Sigmoid colon (tissue), 7 donors: Measurements from ENCODE around the gene HAAO. TPM values are rescaled to one million over a fixed set of nuclear protein-coding genes. Genes with fewer than 3 reads are reported as not detected.

ENCODE experiments used
- DNase-seq: peaks from one replicate; pipeline ENCODE4 v3.0.0-alpha.2; 2019
- H3K27ac ChIP-seq, 4 donors: fragments of 200-600 bp; sonication (generic); one replicate each; pipeline ENCODE4 v1.5.1; 2016 to 2019; ENCODE audit warnings: mild to moderate bottlenecking in 1 of 4
- H3K27me3 ChIP-seq, 3 donors: fragments of 200-600 bp; sonication (generic); one replicate each; pipeline ENCODE4 v1.5.1; 2019; ENCODE audit warnings: mild to moderate bottlenecking in 1 of 3
- H3K36me3 ChIP-seq, 4 donors: fragments of 200-600 bp; sonication (generic); one replicate each; pipeline ENCODE4 v1.5.1; 2016 to 2019
- H3K4me1 ChIP-seq, 4 donors: fragments of 200-600 bp; sonication (generic); one replicate each; pipeline ENCODE4 v1.5.1; 2017 to 2019
- H3K4me3 ChIP-seq, 4 donors: fragments of 200-600 bp; sonication (generic); one replicate each; pipeline ENCODE4 v1.5.1; 2017 to 2019; ENCODE audit warnings: mild to moderate bottlenecking in 2 of 4, moderate library complexity in 1 of 4
- H3K9me3 ChIP-seq, 4 donors: fragments of 200-600 bp in 3 of 4; sonication (generic) in 3 of 4; one replicate each; pipeline versions ENCODE4 v1.5.1 to v1.6.1; 2013 to 2019
- EP300 ChIP-seq, 4 donors: sonication (generic); formaldehyde crosslinking; IDR thresholded peaks; one replicate each; pipeline ENCODE4 v1.6.1; 2017; ENCODE audit warnings: antibody characterized with exemption in 4 of 4
- POLR2A ChIP-seq, 2 donors: fragments of 450-650 bp; IDR thresholded peaks; one replicate each; pipeline ENCODE4 v1.6.1; 2016; ENCODE audit warnings: antibody characterized with exemption in 2 of 2, mild to moderate bottlenecking in 2 of 2, moderate library complexity in 2 of 2
- POLR2AphosphoS5 ChIP-seq, 4 donors: sonication (generic); formaldehyde crosslinking; IDR thresholded peaks; one replicate each; pipeline ENCODE4 v1.6.1; 2017; ENCODE audit warnings: antibody characterized with exemption in 4 of 4
- WGBS, 2 donors: extraction: QIAGEN DNeasy Blood & Tissue Kit; methylation state at CpG; one replicate each; pipeline ENCODE4 v1.1.7; 2013; 5-methylcytosine and 5-hydroxymethylcytosine counted together
- intact Hi-C: fragments of 100-400 bp; cut with DNase I; formaldehyde crosslinking; loops from one replicate; pipeline ENCODE4 v1.15.1; 2023
- polyA plus RNA-seq, 3 donors: library from polyadenylated mRNA; stranded (reverse); fragments of 200-250 nt; gene quantifications; one replicate each; pipeline ENCODE4 v1.2.3, GENCODE V29; 2013
- total RNA-seq, 4 donors: library from RNA; depleted of rRNA; stranded (reverse); fragments of >200 nt; gene quantifications; one replicate each; pipeline ENCODE4 v1.1.0, GENCODE V29; 2016
- TF ChIP-seq, protein P1 (sequence below), 4 experiments: fragments of 450-650 bp in 3 of 4; fragments of 200-600 bp in 1 of 4; IDR thresholded peaks; one replicate each; pipeline ENCODE4 v1.5.1; 2016 to 2019; ENCODE audit warnings: antibody characterized with exemption in 4 of 4, mild to moderate bottlenecking in 3 of 4, moderate library complexity in 2 of 4
- donor health status: healthy with polysubstance abuse.
- donor health status: Bipolar disorder and iron deficiency.
- donor health status: healthy.

Gene HAAO
- total and polyA plus RNA-seq, 7 donors: 2.5 to 37.9 (median 5.6) TPM

DNA sequence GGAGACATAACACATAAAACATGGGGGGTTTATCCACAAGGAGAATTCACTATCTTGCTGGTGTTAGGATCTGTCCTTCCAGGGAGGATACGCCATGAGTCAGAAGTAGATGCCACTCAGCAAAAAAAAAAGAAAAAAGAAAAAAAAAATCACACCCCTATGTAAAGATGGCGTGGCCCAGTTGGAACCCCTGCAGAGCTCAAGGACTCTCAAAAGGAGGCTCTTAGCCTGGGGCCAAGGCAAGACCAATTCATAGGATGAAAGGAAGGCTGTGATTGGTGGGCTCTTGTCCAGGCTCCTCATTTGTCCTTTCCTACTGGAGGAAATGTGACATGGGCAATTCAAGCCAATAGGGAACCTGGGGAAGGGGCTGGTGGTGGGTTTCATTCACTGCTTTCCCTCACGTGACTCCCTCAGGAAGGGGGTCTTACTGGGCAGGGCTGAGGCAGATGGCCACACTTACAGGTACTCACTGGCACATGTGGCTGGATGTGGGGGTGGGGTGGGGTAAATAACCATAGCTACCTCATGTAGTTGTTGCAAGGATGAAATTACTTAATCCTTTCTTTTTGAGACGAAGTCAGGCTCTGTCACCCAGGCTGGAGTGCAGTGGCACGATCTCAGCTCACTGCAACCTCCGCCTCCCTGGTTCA, 38.7 kb upstream of the HAAO start:
- H3K27ac ChIP-seq: no peak overlapping the region
- H3K4me3 ChIP-seq: no peak overlapping the region
- H3K9me3 ChIP-seq: no peaks in the 10 kb centered on the region
- TF ChIP-seq, protein P1, sequence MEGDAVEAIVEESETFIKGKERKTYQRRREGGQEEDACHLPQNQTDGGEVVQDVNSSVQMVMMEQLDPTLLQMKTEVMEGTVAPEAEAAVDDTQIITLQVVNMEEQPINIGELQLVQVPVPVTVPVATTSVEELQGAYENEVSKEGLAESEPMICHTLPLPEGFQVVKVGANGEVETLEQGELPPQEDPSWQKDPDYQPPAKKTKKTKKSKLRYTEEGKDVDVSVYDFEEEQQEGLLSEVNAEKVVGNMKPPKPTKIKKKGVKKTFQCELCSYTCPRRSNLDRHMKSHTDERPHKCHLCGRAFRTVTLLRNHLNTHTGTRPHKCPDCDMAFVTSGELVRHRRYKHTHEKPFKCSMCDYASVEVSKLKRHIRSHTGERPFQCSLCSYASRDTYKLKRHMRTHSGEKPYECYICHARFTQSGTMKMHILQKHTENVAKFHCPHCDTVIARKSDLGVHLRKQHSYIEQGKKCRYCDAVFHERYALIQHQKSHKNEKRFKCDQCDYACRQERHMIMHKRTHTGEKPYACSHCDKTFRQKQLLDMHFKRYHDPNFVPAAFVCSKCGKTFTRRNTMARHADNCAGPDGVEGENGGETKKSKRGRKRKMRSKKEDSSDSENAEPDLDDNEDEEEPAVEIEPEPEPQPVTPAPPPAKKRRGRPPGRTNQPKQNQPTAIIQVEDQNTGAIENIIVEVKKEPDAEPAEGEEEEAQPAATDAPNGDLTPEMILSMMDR (IDR thresholded peaks at IDR 0.05): no peak
- no peak for TF ChIP-seq EP300 (IDR thresholded peaks at IDR 0.05)
- no peak for TF ChIP-seq POLR2A (IDR thresholded peaks at IDR 0.05)
- no peak for TF ChIP-seq POLR2AphosphoS5 (IDR thresholded peaks at IDR 0.05)
- intact Hi-C loops: no loop called here
- H3K27me3 ChIP-seq: no peaks in the 10 kb centered on the region
- 93 to 95% methylated on average over 6 of the region's 6 CpGs for WGBS, 2 donors
- H3K36me3 ChIP-seq: no peaks in the 10 kb centered on the region
- peaks cover 0 to 19% (median 15%) of the 10 kb centered on the region in 4 donors for H3K4me1 ChIP-seq
- no peak for DNase-seq

DNA sequence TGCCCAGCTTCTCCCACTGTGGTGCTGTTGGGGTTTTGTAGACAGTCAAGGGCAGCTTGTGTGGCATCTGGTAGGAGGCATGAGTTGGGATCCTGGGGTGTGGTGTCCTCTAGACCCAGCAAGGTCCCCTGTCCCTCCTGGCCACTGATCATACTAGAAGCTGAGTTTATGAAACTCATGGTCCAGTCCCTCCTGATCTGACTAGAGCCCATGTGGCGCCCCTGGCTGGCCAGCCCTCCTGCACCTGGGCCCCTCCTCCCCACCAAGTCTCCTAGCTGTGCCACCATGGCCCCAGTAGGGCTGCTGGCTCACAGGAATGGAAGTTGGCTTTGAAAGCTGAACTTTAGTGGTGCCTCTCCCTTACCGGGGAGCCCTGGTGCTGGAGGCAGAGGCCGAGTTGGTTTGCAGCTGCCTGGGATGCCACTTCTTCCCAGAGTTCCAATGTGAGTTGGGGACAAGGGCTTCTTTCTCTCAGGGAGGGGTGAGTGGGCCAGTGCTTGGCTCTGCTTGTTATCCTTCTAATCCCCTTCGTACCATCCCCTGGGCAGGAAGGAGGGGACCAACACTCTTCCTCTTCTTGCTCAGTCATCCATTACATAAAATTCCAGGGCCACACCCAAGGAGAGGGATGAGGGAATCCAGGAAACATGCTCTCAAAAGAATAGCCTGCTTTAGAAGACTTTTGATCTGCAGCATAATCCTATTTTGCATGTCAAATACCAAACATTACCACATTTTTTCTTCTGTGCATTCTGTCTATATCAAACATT, 37.5 kb upstream of the HAAO start:
- no peak for DNase-seq
- H3K36me3 ChIP-seq: no peaks in the 10 kb centered on the region
- TF ChIP-seq POLR2AphosphoS5 (IDR thresholded peaks at IDR 0.05) (no peak), POLR2A (IDR thresholded peaks at IDR 0.05) (no peak)
- TF ChIP-seq, protein P1 (IDR thresholded peaks at IDR 0.05): no peak
- no peak overlapping the region for H3K4me3 ChIP-seq
- H3K27ac ChIP-seq: peak overlapping the region in 2 of 4 donors; percentile 29 to 48
- intact Hi-C loops: loop anchor here (2.0 to 5.0 kb wide), 6 partner anchors 97 to 749 kb away; partner anchors contain the start of gene ZFP36L2
- no peaks in the 10 kb centered on the region for H3K9me3 ChIP-seq
- H3K27me3 ChIP-seq: no peaks in the 10 kb centered on the region
- H3K4me1 ChIP-seq: peaks cover 0 to 19% (median 15%) of the 10 kb centered on the region in 4 donors
- WGBS, 2 donors: 70 to 81% methylated on average over 4 of the region's 4 CpGs

DNA sequence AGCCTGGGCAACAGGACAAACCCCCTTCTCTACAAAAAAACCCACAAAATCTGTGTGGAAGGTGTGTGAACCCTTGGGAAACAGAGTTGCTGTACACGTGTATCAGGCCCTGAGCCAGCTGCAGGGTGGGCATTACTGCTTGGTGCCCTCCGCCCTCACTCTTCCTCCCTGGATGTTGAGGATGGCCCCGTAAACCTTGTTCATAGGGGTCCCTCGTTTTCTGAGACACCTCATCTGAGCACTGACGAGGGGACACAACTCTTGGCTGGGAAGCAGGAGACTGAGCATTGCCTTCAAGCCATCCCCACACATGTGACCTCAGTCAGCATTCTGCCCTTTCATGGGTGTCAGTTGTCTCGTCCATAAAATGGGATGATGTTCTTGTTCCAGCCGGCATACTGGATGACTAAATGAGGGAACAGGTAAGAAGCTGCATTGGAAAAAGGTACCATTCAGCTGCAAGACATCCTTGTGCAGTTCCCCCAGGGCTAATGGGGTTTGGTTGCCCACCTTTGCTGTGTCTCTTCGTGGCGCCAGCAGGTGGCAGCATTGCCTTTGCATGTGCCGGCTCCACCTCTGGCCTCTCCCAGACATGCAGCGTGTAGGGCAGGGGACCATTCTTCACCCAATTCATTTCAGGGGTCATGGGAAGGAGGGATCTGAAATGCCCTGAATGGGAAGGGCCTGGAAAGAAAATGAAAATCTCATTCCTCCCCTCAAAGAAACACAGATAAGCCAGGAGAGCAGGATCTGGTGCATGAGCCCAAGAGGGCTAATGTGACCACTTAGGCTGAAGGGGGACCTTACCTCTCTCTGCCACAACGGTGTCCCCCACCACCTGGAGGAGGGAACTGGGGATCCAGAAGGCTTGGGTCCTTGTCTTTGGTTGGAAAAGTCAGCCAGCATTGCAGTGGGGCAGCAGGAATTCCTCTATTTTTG, 36.4 kb upstream of the HAAO start:
- DNase-seq: peak; percentile 89
- Histone ChIP-seq H3K27me3 (no peaks in the 10 kb centered on the region), H3K27ac (peak overlapping the region in 2 of 4 donors; percentile 45 to 48), H3K4me3 (no peak overlapping the region), H3K4me1 (peaks cover 0 to 26% (median 22%) of the 10 kb centered on the region in 4 donors), H3K9me3 (no peaks in the 10 kb centered on the region), H3K36me3 (no peaks in the 10 kb centered on the region)
- intact Hi-C loops: loop anchor here (2.0 to 5.0 kb wide), 6 partner anchors 99 to 750 kb away; partner anchors contain the start of gene ZFP36L2
- WGBS, 2 donors: 26 to 36% methylated on average over 12 of the region's 12 CpGs
- TF ChIP-seq POLR2A (IDR thresholded peaks at IDR 0.05): no peak
- TF ChIP-seq, protein P1 (IDR thresholded peaks at IDR 0.05): peak; percentile 80 to 97 (median 94)

DNA sequence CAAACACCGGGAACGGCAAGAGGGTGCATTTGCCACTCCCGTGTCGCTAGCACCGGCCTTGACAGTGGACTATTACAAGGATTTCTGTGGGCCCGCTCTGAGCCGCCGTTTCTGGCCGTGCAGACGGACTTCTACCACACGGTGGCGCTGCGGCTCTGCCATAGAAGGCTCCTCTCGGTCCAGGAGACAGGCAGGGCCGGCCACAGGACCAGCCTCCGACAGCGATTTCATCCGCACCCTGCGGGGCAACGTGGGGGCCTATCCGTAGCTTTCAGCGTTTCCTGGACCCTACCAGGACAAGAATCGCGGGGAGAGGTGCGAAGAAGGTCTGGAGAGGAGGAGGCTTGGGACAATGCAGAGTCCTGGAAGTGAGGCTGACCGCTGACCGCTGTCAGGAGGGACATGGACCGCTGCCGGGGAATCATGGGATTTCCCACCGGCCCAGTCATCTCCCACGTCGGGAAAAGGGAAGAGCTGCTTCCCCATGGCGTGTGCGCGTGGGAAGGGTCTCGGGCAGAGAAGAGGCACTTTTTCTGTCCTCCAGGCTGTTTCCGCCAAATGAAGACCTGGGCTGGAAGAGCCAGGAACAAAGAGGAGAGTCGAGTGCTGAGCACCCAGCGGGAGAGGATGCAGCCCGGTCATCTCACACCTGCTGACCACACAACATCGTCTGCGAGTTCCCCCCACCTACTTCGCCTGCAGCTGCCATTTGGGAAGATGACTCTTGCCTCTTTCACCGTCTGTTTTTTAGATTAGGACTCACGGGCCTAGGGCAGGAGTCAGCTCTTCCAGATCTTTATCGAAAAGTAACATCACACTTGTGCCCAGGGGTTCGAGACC, 35.5 kb upstream of the HAAO start:
- DNase-seq: peak; percentile 95
- Histone ChIP-seq H3K27me3 (no peaks in the 10 kb centered on the region), H3K27ac (peak overlapping the region; percentile 10 to 55 (median 41)), H3K4me3 (peak overlapping the region in 3 of 4 donors; percentile 8 to 38 (median 35)), H3K36me3 (no peaks in the 10 kb centered on the region), H3K9me3 (no peaks in the 10 kb centered on the region), H3K4me1 (peaks cover 0 to 29% (median 22%) of the 10 kb centered on the region in 4 donors)
- WGBS, 2 donors: 30 to 34% methylated on average over 47 of the region's 47 CpGs
- no peak for TF ChIP-seq POLR2AphosphoS5 (IDR thresholded peaks at IDR 0.05)
- TF ChIP-seq, protein P1 (IDR thresholded peaks at IDR 0.05): peak; percentile 90 to 95 (median 93)
- TF ChIP-seq POLR2A (IDR thresholded peaks at IDR 0.05): no peak
- no peak for TF ChIP-seq EP300 (IDR thresholded peaks at IDR 0.05)
- intact Hi-C loops: loop anchor here (2.0 to 5.0 kb wide), 7 partner anchors 79 to 751 kb away; partner anchors contain the start of gene ZFP36L2
